ENCODE data around the gene CIT.
"Not testable (repeated sequence)": the region's sequence is repeated elsewhere in the genome, so short reads cannot be mapped to it uniquely, and the experiment has no call there.

Gene CIT

DNA sequence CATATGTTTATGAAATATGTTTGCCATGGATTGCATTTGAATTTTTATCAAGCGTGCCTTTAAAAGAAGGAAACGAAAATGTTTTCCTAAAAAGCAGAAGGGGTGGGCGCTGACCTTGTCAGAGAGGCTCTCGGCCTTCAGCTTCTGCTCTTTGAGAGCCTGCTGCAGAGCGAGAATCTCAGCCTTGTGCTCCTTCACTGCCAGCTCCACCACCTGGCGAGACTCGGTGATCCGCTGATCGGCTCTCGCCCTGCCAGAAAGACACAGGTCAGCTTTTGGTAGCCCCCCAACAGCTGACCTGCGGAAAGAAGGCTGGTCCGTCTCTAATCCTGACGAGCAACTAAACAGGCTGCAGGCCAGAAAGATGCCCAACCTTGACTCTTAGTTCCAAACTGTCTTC is 146.7 kb downstream of the CIT start:
- DNase-seq: no peak

GRCh38 chr12:119729871-119730270 is 147.2 kb downstream of the CIT start:
- no peak for DNase-seq

DNA sequence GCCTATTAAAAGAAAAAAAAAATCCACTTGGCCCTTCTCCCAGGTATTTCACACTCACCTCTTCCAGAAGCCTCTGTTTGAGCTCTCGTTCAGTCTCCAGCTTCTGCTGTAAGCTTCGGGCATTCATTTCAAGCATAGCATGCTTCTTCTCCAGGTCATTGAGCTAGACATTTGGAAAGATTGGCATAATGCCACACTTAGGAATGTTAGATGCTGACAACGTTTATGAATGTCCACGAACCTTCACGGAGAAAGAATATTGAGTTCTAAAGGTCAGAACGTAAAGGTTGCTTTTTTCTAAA is 148.7 kb downstream of the CIT start:
- no peak for DNase-seq

DNA sequence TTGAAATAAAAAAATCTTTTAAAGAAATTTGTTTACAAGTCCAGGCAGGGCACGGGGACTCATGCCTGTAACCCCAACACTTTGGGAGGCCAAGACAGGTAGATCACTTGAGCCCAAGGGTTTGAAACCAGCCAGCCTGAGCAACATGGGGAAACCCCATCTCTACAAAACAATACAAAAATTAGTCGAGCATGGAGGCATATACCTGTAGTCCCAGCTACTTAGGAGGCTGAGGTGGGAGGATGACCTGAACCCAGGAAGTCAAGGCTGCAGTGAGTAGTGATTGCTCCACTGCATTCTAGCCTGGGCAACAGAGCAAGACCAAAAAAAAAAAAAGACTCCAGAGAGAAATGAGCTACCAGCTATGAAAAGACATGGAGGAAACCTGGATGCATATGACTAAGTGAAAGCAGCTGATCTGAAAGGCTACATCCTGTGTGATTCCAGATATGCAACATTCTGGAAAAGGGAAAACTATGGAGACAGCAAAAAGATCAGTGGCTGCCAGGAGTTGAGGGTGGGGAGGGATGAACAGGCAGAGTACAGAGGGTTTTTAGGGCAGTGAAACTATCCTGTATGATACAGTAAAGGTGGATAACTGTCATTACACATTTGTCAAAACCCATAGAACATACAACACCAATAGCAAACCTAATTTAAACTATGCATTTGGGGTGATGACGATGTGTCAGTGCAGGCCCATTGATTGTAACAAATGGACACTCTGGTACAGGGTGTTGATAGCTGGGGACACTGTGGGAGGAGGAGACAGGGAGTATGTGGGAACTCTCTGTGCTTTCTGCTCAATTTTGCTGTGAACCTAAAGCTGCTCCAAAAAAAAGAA is 149.3 kb downstream of the CIT start:
- DNase-seq: no peak

DNA sequence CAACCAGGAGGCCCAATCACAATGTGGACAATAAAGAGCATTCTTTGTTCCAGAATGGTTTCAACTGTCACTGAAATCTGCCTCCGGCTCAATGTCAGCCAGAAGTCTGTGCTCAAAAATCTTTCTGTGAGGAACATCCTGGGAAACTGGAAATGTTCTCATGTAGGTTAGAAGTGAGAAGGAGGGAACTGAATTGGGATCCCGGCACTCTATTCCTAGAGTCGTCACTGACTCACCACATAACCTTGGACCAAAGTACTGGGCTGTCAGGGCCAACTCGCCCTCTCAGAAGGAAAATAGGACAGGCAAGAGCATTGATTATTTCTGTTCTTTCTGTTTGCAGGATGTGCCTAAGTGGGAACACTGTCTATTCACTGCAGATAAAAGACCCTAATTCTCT is 151.6 kb downstream of the CIT start:
- DNase-seq: no peak

DNA sequence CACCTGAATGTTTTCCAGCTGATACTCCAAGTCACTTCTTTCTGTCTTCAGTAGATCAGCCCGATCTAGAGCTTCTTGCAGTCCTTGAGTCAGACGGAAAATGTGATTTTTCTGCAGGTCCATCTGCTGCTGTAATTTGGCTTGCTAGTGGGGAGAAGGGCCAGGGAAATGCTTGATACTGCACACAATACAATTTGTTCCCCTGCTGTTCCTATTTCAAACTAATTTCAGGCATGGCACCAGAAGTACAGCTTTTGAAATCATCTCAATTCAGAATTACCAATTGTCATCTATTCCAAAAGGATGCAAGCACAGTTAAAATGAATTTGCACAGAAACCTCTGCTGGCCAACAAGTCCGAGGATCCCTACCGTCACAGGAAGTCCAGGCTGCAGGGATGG is 155.8 kb downstream of the CIT start:
- DNase-seq: no peak

GRCh38 chr12:119720349-119720748 is 156.8 kb downstream of the CIT start:
- no peak for DNase-seq

DNA sequence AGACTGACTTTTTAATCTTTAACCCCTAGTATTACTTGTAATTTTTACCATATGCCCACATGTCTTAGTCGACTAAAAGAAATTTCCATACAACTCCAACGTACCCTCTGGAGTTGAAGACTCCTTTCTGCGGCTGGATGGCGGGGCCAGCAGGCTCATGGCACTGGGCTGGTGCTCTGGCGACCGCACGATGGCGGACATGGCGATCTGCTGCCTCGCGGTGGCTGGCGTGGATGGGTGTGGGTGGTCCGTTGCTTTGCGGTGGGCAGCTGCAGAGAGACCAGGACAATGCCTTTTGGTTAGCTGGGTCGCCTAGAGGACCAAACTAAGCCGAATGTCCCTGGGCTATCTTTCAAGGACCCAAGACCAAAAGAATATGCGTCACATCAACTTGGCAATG is 159.0 kb downstream of the CIT start:
- no peak for DNase-seq

DNA sequence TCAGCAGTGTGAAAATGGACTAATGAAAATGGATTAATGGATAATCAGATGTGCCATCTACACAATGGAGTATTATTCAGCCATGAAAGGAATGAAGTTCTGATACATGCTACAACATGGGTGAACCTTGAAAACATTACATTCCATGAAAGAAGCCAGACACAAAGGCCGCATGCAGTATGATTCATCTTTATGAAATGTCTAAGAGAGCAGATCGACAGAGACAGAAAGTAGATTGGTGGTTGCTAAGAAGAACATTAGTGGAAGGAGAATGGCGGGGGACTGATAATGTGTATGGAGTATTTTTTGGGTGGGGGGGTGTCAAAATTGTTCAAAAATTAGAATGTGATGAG is 161.9 kb downstream of the CIT start:
- DNase-seq: no peak

GRCh38 chr12:119714614-119715267 is 162.4 kb downstream of the CIT start:
- DNase-seq: no peak

DNA sequence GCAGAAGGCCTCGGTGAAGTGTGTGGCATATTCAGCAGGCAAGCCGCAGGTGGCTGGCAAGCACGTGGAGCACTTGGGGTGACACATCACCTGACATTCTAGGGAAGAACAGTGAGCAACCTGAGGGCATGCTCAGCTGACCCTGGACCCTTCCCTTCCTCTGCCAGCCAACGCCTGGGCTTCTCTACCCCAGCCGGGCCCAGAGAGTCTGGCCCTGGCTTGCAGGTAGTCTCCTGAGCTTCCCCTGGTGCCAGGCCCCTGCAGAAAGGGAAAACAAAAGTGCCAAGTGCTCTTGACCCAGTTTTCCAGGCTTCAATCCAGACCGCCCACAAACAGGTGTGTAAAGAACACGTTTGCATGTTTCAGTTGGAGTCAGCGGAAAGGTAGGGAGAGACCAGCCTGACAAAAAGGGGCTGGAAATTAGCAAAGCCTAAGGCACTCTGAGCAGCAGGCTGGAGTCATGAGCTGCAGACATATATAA is 163.5 kb downstream of the CIT start:
- DNase-seq: no peak

GRCh38 chr12:119712721-119713120 is 164.4 kb downstream of the CIT start:
- DNase-seq: no peak

DNA sequence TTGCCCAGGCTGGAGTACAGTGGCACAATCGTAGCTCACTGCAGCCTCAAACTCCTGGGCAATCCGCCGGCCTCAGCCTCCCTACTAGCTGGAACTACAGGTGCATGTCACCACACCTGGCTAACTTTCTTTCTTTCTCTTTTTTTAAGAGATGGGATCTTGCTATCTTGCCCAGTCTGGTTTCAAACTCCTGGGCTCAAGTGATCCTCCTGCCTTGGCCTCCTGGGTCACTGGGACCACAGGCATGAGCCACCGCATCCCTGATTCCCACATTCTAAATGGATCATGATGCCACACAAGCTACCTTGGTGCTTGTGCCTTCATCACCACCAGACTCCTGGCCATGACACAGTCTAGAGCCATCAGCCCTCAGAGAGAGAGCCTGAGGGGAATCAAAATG is 165.4 kb downstream of the CIT start:
- no peak for DNase-seq

DNA sequence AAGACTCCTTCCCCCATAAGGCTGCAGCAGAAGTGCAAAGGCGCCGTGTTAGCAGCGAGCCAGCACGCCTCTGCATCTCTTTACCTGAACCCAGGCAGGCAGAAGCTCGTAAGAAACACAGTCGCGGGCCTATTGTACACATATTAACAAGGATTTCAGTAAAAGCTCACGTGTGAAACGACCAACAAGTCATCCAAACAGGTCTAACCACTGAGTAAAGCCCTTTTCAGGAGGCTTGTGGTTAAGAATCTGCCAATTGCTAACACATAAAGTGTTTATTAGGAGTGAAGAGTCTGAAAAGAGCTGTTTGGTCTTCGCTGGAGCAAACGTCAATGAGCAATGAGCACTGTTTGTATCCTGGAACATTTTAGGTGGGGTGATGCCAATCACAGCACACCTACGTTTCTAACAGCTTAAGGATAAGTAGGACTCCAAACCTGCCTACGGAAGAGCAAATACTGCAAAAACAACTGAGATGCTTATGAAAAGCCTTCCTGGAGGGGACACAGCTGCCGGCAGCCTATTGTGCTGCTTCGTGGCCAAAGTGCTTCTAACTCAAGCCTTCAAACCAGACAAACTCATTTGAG is 166.1 kb downstream of the CIT start:
- no peak for DNase-seq

- DNase-seq: no peak
These were observed 166.7 kb downstream of the CIT start for GRCh38 chr12:119710374-119710964.

DNA sequence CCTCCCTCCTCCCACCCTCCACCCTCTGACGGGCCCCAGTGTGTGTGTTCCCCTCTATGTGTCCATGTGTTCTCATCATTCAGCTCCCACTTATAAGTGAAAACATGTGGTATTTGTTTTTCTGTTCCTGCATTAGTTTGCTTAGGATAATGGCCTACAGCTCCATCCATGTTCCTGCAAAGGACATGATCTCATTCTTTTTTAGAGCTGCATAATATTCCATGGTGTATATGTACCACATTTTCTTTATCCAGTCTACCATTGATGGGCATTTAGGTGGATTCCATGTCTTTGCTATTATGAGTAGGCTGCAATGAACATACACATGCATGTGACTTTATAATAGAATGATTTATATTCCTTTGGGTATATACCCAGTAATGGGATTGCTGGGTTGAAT is 170.7 kb downstream of the CIT start:
- not testable (repeated sequence) for DNase-seq

DNA sequence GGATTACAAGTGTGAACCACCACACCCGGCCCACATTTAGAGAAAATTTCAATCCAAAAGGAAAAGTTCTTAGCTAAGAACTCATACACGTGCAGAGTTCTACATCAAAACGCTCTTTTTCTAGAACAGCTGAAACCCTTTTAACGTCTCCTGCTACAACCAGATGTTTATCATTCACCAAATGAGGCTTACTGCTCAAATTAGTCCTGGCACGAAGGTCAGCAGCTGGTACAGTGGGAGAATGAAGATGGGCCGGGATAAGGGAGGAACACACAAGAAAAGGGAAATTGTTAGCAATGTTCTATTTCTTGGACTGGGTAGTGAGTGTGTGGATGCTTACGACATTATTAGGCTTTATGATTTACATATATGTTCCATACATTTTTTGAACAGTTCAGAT is 171.9 kb downstream of the CIT start:
- DNase-seq: no peak

DNA sequence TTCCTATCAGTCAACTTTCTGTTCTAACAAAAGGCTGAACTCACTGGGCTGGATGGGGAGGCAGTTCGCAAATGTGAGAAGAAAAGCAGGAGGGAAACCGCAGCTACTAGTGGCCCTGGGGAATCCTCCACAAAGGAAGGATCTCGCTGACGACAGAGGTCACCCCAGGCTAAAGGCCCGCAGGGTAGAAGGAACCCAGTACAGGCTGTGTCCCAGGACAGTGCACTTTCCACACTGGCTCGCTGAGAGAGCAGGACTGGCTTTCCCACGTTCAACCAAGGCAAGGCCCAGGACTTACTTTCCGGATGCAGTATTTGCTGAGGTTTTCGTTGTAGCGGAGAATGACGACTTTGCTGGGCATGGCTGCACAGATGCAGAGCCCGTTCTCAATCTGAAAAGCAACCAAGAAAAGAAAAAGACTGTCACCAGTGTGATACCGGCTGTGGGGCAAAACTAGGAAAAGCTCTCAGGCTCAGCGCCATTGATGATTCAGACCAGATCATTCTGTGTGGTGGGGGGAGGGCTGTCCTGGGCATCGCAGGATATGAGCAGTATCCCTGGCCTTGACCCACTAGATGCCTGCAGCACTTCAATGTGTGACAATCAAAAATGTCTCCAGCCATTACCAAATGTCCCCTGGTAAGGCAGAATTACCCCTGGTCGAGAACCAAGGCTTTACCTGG is 172.9 kb downstream of the CIT start:
- DNase-seq: no peak

DNA sequence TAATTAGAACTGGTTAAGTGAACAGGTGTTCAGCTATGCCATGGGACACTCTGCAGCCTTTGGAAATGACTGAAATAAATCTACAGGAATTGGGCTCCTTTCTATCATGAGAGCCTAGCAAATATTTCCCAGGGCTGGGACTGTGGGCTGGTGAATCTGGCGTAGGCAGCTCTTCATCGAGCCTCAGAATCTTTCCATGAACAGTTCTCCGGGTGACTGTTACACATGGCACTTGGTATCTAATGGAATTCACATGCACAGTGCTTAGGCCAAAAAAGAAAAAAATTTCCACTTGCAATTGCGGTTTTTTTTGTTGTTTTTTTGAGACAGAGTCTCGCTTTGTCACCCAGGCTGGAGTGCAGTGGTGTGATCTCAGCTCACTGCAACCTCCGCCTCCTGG is 177.0 kb downstream of the CIT start:
- no peak for DNase-seq

GRCh38 chr12:119699199-119699760 is 177.8 kb downstream of the CIT start:
- DNase-seq: no peak

DNA sequence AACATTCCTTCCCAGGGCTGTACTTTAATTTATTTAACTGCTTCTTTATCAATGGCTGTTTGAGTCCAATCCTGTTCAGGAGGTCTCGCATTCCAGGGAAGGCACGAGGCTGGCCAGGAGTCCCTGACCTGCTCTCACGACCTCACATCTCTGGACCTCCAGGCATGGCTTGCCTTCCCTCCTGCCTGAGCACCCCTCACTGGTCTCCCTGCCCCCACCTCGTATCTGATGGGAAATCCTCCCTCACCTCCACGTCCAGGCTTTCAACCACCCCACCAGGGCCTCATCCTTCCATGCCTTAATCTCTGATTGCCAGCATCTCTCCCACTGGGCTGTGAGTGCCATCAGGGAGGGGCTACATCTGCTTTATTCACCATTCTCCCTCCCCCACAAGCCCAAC is 180.2 kb downstream of the CIT start:
- no peak for DNase-seq

DNA sequence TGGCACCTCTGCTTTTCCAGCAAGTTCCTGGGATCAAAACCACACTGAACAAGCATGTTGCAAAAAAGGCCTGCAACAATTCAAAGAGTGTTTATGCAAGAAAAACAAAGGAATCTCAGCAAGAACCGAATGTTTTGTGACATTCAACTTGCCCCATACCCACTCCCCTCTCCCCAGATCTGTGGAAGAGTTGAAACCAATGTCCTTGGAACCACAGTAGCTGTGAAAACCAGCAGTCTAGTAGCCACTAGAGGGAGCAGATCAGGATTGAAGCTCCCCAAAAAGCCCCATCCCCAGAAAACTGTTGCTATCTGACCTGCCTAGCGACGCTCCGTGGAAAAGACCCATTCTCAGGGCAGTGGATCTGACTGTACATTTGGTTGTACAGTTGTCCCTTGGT is 182.1 kb downstream of the CIT start:
- DNase-seq: no peak

DNA sequence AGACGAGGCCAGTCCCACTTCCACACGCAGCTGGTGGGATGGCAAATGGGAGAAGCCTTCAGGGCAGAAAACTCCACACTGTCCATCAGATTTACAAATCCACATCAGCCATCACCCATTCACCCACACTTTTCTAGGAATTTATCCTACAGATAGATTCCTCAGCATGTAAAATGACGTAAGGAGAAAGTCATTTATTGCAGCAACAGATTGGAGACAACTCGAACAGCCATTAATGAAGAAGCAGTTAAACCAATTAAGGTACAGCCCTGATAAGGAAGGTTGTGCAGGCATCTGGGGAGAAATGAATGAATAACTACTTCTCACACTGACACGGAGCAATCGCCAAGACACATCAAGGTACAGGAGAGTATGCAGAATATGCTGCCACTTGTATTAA is 183.0 kb downstream of the CIT start:
- no peak for DNase-seq
